HEK293 (cell line): ENCODE results near the gene TDRD9.
A peak's percentile ranks its signal among the peaks of the same experiment; 100 is the strongest.

Source experiments
- CTCF ChIA-PET: fragments of 350-600 bp; formaldehyde crosslinking; extraction: SDS; loops from one replicate; lab custom pipeline; 2021; ENCODE audit warnings: antibody characterized with exemption; lab: Yijun Ruan, JAX
- POLR2A ChIA-PET: fragments of 300-600 bp; formaldehyde crosslinking; extraction: SDS; loops from one replicate; lab custom pipeline; 2020; ENCODE audit warnings: antibody characterized with exemption, inconsistent platforms; lab: Yijun Ruan, JAX
- H3K27ac ChIP-seq: fragments of 200-500 bp; sonication (Bioruptor generic); 2 replicates; pipeline ENCODE4 v1.5.1; 2014; ENCODE audit warnings: low read depth, low read length, control low read depth, inconsistent platforms; ENCODE audit errors: extremely low read depth
- H3K36me3 ChIP-seq, 2 experiments: fragments of 200-500 bp in 1 of 2; sonication (Bioruptor generic) in 1 of 2; 1 replicate in 1 of 2; 2 replicates in 1 of 2; pipeline ENCODE4 v1.5.1; 2014 to 2017; ENCODE audit warnings: inconsistent platforms in 2 of 2, low read length in 2 of 2; ENCODE audit not compliant: control insufficient read depth in 2 of 2, insufficient read depth in 1 of 2
- H3K4me1 ChIP-seq: fragments of 200-500 bp; sonication (Bioruptor generic); 2 replicates; pipeline ENCODE4 v1.5.1; 2014; ENCODE audit warnings: mild to moderate bottlenecking, low read length, inconsistent platforms; ENCODE audit not compliant: control insufficient read depth, insufficient read depth
- H3K4me3 ChIP-seq: 2 replicates; pipeline ENCODE4 v1.5.1; 2011; ENCODE audit warnings: low read depth, mild to moderate bottlenecking, control low read depth, low read length, moderate library complexity
- H3K9me3 ChIP-seq: fragments of 200-500 bp; sonication (Bioruptor generic); 2 replicates; pipeline ENCODE4 v1.5.1; 2014; ENCODE audit warnings: low read depth, low read length, inconsistent platforms; ENCODE audit not compliant: control insufficient read depth, insufficient read depth
- GLIS2 ChIP-seq: fragments of 450-650 bp; formaldehyde crosslinking; IDR thresholded peaks from 2 replicates; pipeline ENCODE4 v1.5.1; 2016; ENCODE audit warnings: missing biosample characterization, missing genetic modification characterization
- MYNN ChIP-seq: fragments of 450-650 bp; formaldehyde crosslinking; IDR thresholded peaks from 2 replicates; pipeline ENCODE4 v1.5.1; 2016; ENCODE audit warnings: missing biosample characterization, missing genetic modification characterization, borderline replicate concordance
- SP2 ChIP-seq: fragments of 450-650 bp; formaldehyde crosslinking; IDR thresholded peaks from 2 replicates; pipeline ENCODE4 v1.5.1; 2016; ENCODE audit warnings: missing biosample characterization, missing genetic modification characterization
- ZFP3 ChIP-seq: fragments of 450-650 bp; formaldehyde crosslinking; IDR thresholded peaks from 2 replicates; pipeline ENCODE4 v1.5.1; 2016; ENCODE audit warnings: low read depth, missing biosample characterization, missing genetic modification characterization
- ZIC2 ChIP-seq: fragments of 450-650 bp; formaldehyde crosslinking; IDR thresholded peaks from 2 replicates; pipeline ENCODE4 v1.5.1; 2016; ENCODE audit warnings: missing biosample characterization, missing genetic modification characterization
- ZNF114 ChIP-seq: fragments of 450-650 bp; formaldehyde crosslinking; IDR thresholded peaks from 2 replicates; pipeline ENCODE4 v1.5.0; 2017; ENCODE audit warnings: missing biosample characterization, missing genetic modification characterization
- ZNF175 ChIP-seq: fragments of 450-650 bp; formaldehyde crosslinking; IDR thresholded peaks from 2 replicates; pipeline ENCODE4 v1.5.1; 2016; ENCODE audit warnings: missing biosample characterization, missing genetic modification characterization
- ZNF2 ChIP-seq: fragments of 450-650 bp; formaldehyde crosslinking; IDR thresholded peaks from 2 replicates; pipeline ENCODE4 v1.5.1; 2016; ENCODE audit warnings: missing biosample characterization, missing genetic modification characterization
- ZNF335 ChIP-seq: fragments of 450-650 bp; formaldehyde crosslinking; conservative IDR thresholded peaks from 2 replicates; pipeline ENCODE4 v1.5.1; 2016; ENCODE audit warnings: missing biosample characterization, missing genetic modification characterization
- ZNF37A ChIP-seq: fragments of 450-650 bp; IDR thresholded peaks from 2 replicates; pipeline ENCODE4 v1.5.1; 2018; ENCODE audit warnings: missing biosample characterization, missing genetic modification characterization
- ZNF561 ChIP-seq: fragments of 450-650 bp; IDR thresholded peaks from 2 replicates; pipeline ENCODE4 v1.5.1; 2018; ENCODE audit warnings: missing biosample characterization, missing genetic modification characterization, borderline replicate concordance
- ZNF629 ChIP-seq: fragments of 450-650 bp; formaldehyde crosslinking; IDR thresholded peaks from 2 replicates; pipeline ENCODE4 v1.5.1; 2017; ENCODE audit warnings: missing biosample characterization, missing genetic modification characterization
- ZNF658 ChIP-seq: fragments of 450-650 bp; formaldehyde crosslinking; IDR thresholded peaks from 2 replicates; pipeline ENCODE4; 2016; ENCODE audit warnings: missing biosample characterization, missing genetic modification characterization
- ZNF830 ChIP-seq: fragments of 450-650 bp; IDR thresholded peaks from 2 replicates; pipeline ENCODE4 v1.5.0; 2018; ENCODE audit warnings: missing biosample characterization, missing genetic modification characterization, low read depth, mild to moderate bottlenecking, moderate library complexity
- TF ChIP-seq, protein P1 (sequence below): fragments of 450-650 bp; formaldehyde crosslinking; IDR thresholded peaks from 2 replicates; pipeline ENCODE4 v1.5.1; 2016; ENCODE audit warnings: missing biosample characterization, missing genetic modification characterization
- TF ChIP-seq, protein P2 (sequence below): fragments of 450-650 bp; formaldehyde crosslinking; IDR thresholded peaks from 2 replicates; pipeline ENCODE4 v1.5.1; 2016; ENCODE audit warnings: missing biosample characterization, missing genetic modification characterization
- TF ChIP-seq, protein P3 (sequence below): fragments of 450-650 bp; formaldehyde crosslinking; IDR thresholded peaks from 2 replicates; pipeline ENCODE4 v1.5.1; 2016; ENCODE audit warnings: missing biosample characterization, missing genetic modification characterization
- TF ChIP-seq, protein P4 (sequence below): fragments of 450-650 bp; formaldehyde crosslinking; IDR thresholded peaks from 2 replicates; pipeline ENCODE4 v1.5.1; 2016; ENCODE audit warnings: missing biosample characterization, missing genetic modification characterization, low read depth
- TF ChIP-seq, protein P5 (sequence below): fragments of 450-650 bp; formaldehyde crosslinking; IDR thresholded peaks from 2 replicates; pipeline ENCODE4 v1.5.1; 2016; ENCODE audit warnings: missing biosample characterization, missing genetic modification characterization

TDRD9 gene

DNA sequence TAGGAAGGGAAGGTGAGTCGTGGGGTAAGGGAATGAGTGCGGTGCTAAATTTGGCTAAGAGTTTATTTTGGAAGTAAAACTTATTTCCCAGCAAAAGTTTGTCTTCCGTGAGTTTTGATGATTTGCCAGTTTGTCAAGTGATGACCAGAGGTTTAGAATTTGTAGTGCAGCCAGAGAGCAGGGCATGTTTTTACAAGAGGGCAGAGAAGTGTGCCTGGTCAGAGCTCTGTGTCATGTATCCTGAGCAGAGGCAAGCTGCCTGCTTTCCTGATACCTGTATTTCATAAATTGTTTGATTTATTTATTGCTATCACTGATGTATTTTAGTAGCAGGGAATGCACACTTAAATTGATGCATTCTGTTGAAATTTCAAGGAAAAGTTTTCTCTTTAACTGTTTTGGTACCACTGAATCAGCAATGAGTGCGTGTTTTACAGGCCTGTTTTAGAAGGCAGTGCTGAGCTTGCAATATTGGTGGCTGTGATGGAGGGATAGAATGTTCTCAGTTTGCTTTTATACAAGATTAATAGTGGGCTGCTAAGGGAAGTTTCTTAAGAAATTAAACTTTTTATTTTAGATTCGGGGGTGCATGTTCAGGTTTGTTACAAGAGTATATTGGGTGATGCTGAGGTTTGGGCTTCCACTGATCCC lies 33.8 kb downstream of the TDRD9 start:
- Histone ChIP-seq H3K9me3 (no peaks in the 10 kb centered on the region), H3K36me3 (no peaks in the 10 kb centered on the region), H3K4me3 (no peak overlapping the region), H3K27ac (no peak overlapping the region), H3K4me1 (no peaks in the 10 kb centered on the region)
- ChIA-PET POLR2A (no interaction called here), CTCF (interaction anchor here (0.7 kb wide), 1 partner anchor 1203 kb away, joined by 3 read pairs; no protein-coding TSS in a partner anchor)
- TF ChIP-seq, protein P1, sequence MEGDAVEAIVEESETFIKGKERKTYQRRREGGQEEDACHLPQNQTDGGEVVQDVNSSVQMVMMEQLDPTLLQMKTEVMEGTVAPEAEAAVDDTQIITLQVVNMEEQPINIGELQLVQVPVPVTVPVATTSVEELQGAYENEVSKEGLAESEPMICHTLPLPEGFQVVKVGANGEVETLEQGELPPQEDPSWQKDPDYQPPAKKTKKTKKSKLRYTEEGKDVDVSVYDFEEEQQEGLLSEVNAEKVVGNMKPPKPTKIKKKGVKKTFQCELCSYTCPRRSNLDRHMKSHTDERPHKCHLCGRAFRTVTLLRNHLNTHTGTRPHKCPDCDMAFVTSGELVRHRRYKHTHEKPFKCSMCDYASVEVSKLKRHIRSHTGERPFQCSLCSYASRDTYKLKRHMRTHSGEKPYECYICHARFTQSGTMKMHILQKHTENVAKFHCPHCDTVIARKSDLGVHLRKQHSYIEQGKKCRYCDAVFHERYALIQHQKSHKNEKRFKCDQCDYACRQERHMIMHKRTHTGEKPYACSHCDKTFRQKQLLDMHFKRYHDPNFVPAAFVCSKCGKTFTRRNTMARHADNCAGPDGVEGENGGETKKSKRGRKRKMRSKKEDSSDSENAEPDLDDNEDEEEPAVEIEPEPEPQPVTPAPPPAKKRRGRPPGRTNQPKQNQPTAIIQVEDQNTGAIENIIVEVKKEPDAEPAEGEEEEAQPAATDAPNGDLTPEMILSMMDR = no peak
- TF ChIP-seq SP2 (tag by site-specific recombination) (no peak), ZNF2 (tag by site-specific recombination) (no peak), ZFP3 (no peak), ZNF37A (tag by site-specific recombination) (no peak), ZNF830 (tag by site-specific recombination) (no peak), ZNF561 (no peak), MYNN (tag by site-specific recombination) (no peak)

DNA sequence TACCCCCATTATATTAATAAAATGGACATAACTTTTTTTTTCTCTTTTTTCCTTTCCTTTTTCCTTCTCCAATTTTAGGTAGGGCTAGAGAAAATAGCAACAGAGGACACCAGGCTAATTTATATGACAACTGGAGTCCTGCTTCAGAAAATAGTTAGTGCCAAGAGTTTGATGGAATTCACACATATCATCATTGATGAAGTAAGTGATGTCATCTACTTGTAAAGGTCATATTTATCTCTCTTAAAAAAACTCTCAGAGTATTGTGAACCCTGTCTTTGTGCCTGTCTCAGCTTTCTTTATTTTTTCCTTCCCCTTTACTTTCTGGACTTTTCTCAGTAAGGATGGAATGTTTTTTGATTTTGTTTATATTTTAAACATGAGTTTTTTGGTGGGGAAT lies 38.4 kb downstream of the TDRD9 start:
- no peak overlapping the region for H3K27ac ChIP-seq
- H3K36me3 ChIP-seq = no peaks in the 10 kb centered on the region
- H3K4me3 ChIP-seq = no peak overlapping the region
- H3K9me3 ChIP-seq = no peaks in the 10 kb centered on the region
- CTCF ChIA-PET = interaction anchor here (0.6 kb wide), 1 partner anchor 46 kb away, joined by 3 read pairs; no protein-coding TSS in a partner anchor
- POLR2A ChIA-PET = no interaction called here
- H3K4me1 ChIP-seq = no peaks in the 10 kb centered on the region
- TF ChIP-seq ZIC2 (tag by site-specific recombination) (no peak), ZNF175 (tag by site-specific recombination) (no peak), ZNF658 (tag by site-specific recombination) (no peak), GLIS2 (tag by site-specific recombination) (no peak), ZNF114 (tag by site-specific recombination) (no peak), ZNF629 (tag by site-specific recombination) (0 out of 2 replicates have a peak, but pooled peaks have one; percentile 24), ZNF335 (tag by site-specific recombination) (peak; percentile 34)
- TF ChIP-seq, protein P2, sequence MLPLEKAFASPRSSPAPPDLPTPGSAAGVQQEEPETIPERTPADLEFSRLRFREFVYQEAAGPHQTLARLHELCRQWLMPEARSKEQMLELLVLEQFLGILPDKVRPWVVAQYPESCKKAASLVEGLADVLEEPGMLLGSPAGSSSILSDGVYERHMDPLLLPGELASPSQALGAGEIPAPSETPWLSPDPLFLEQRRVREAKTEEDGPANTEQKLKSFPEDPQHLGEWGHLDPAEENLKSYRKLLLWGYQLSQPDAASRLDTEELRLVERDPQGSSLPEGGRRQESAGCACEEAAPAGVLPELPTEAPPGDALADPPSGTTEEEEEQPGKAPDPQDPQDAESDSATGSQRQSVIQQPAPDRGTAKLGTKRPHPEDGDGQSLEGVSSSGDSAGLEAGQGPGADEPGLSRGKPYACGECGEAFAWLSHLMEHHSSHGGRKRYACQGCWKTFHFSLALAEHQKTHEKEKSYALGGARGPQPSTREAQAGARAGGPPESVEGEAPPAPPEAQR = no peak
- TF ChIP-seq, protein P3, sequence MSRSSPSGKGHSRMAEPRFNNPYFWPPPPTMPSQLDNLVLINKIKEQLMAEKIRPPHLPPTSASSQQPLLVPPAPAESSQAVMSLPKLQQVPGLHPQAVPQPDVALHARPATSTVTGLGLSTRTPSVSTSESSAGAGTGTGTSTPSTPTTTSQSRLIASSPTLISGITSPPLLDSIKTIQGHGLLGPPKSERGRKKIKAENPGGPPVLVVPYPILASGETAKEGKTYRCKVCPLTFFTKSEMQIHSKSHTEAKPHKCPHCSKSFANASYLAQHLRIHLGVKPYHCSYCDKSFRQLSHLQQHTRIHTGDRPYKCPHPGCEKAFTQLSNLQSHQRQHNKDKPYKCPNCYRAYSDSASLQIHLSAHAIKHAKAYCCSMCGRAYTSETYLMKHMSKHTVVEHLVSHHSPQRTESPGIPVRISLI (tag by site-specific recombination) = no peak
- TF ChIP-seq, protein P4, sequence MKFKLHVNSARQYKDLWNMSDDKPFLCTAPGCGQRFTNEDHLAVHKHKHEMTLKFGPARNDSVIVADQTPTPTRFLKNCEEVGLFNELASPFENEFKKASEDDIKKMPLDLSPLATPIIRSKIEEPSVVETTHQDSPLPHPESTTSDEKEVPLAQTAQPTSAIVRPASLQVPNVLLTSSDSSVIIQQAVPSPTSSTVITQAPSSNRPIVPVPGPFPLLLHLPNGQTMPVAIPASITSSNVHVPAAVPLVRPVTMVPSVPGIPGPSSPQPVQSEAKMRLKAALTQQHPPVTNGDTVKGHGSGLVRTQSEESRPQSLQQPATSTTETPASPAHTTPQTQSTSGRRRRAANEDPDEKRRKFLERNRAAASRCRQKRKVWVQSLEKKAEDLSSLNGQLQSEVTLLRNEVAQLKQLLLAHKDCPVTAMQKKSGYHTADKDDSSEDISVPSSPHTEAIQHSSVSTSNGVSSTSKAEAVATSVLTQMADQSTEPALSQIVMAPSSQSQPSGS (tag by site-specific recombination) = peak; percentile 54
- TF ChIP-seq, protein P5, sequence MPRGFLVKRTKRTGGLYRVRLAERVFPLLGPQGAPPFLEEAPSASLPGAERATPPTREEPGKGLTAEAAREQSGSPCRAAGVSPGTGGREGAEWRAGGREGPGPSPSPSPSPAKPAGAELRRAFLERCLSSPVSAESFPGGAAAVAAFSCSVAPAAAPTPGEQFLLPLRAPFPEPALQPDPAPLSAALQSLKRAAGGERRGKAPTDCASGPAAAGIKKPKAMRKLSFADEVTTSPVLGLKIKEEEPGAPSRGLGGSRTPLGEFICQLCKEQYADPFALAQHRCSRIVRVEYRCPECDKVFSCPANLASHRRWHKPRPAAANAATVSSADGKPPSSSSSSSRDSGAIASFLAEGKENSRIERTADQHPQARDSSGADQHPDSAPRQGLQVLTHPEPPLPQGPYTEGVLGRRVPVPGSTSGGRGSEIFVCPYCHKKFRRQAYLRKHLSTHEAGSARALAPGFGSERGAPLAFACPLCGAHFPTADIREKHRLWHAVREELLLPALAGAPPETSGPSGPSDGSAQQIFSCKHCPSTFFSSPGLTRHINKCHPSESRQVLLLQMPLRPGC (tag by site-specific recombination) = no peak
- TF ChIP-seq, all 188 proteins: peak for 3
